ENCODE results near the gene KIAA0319L.

GRCh38 chr1:35436078-35436477 is 121.1 kb downstream of the KIAA0319L start:
- TF ChIP-seq TAF1 (IDR thresholded peaks at IDR 0.05; ENCODE audit: low read depth): no peak
- TF ChIP-seq CTCF (IDR thresholded peaks at IDR 0.05; ENCODE audit: poor library complexity, severe bottlenecking): no peak
- TF ChIP-seq EZH2 (IDR thresholded peaks at IDR 0.05; ENCODE audit: borderline replicate concordance, insufficient read depth, low read length, poor library complexity, severe bottlenecking): no peak
- TF ChIP-seq RAD21 (conservative IDR thresholded peaks at IDR 0.05): no peak
